ENCODE results near the gene METTL22.

Gene METTL22

GRCh38 chr16:8661703-8662102 is 40.2 kb downstream of the METTL22 start:
- TF ChIP-seq CTCF (IDR thresholded peaks at IDR 0.05; ENCODE audit: insufficient read depth, low read length, poor library complexity, severe bottlenecking) = no peak
- no peaks in the 10 kb centered on the region for H3K36me3 ChIP-seq (ENCODE audit: control insufficient read depth, insufficient read depth, low read length)
- DNase-seq (ENCODE audit: extremely low read depth, insufficient read length) = no peak
- H3K4me3 ChIP-seq (replicated peaks; ENCODE audit: low read depth, low read length) = no peak overlapping the region
- H3K27me3 ChIP-seq (replicated peaks; ENCODE audit: control insufficient read depth, insufficient read depth, low read length) = no peaks in the 10 kb centered on the region

- TF ChIP-seq CTCF (IDR thresholded peaks at IDR 0.05; ENCODE audit: insufficient read depth, low read length, poor library complexity, severe bottlenecking) = no peak
- DNase-seq (ENCODE audit: extremely low read depth, insufficient read length) = no peak
- Histone ChIP-seq H3K27me3 (replicated peaks; ENCODE audit: control insufficient read depth, insufficient read depth, low read length) (no peaks in the 10 kb centered on the region), H3K4me3 (replicated peaks; ENCODE audit: low read depth, low read length) (no peak overlapping the region), H3K36me3 (ENCODE audit: control insufficient read depth, insufficient read depth, low read length) (no peaks in the 10 kb centered on the region)
These were observed 41.9 kb downstream of the METTL22 start for GRCh38 chr16:8663192-8664089.

- Histone ChIP-seq H3K27me3 (replicated peaks; ENCODE audit: control insufficient read depth, insufficient read depth, low read length) (no peaks in the 10 kb centered on the region), H3K36me3 (ENCODE audit: control insufficient read depth, insufficient read depth, low read length) (no peaks in the 10 kb centered on the region), H3K4me3 (replicated peaks; ENCODE audit: low read depth, low read length) (no peak overlapping the region)
- DNase-seq (ENCODE audit: extremely low read depth, insufficient read length) = no peak
- TF ChIP-seq CTCF (IDR thresholded peaks at IDR 0.05; ENCODE audit: insufficient read depth, low read length, poor library complexity, severe bottlenecking) = no peak
These were observed 44.0 kb downstream of the METTL22 start for GRCh38 chr16:8665529-8665928.

- DNase-seq (ENCODE audit: extremely low read depth, insufficient read length) = no peak
- no peak for TF ChIP-seq CTCF (IDR thresholded peaks at IDR 0.05; ENCODE audit: insufficient read depth, low read length, poor library complexity, severe bottlenecking)
- H3K27me3 ChIP-seq (replicated peaks; ENCODE audit: control insufficient read depth, insufficient read depth, low read length) = no peaks in the 10 kb centered on the region
- no peak overlapping the region for H3K4me3 ChIP-seq (replicated peaks; ENCODE audit: low read depth, low read length)
- no peaks in the 10 kb centered on the region for H3K36me3 ChIP-seq (ENCODE audit: control insufficient read depth, insufficient read depth, low read length)
These were observed 46.0 kb downstream of the METTL22 start for GRCh38 chr16:8667492-8667891.

GRCh38 chr16:8668113-8668512 is 46.6 kb downstream of the METTL22 start:
- no peaks in the 10 kb centered on the region for H3K27me3 ChIP-seq (replicated peaks; ENCODE audit: control insufficient read depth, insufficient read depth, low read length)
- H3K36me3 ChIP-seq (ENCODE audit: control insufficient read depth, insufficient read depth, low read length) = no peaks in the 10 kb centered on the region
- H3K4me3 ChIP-seq (replicated peaks; ENCODE audit: low read depth, low read length) = no peak overlapping the region
- DNase-seq (ENCODE audit: extremely low read depth, insufficient read length) = no peak
- TF ChIP-seq CTCF (IDR thresholded peaks at IDR 0.05; ENCODE audit: insufficient read depth, low read length, poor library complexity, severe bottlenecking) = no peak

Data from GM06990 (cell line).